T-helper 1 cell treated with Interleukin-12 subunit alpha and Interleukin-12 subunit beta and Interleukin-4 antibody, amounts not matched to agents 30 ng/mL and 1 ng/mL, for 36 hours (primary cell): ENCODE results near the gene PRLR. TPM values are rescaled to one million over a fixed set of nuclear protein-coding genes. Genes with fewer than 3 reads are reported as not detected.
"Not testable (repeated sequence)": the region's sequence is repeated elsewhere in the genome, so short reads cannot be mapped to it uniquely, and the experiment has no call there.

Experiments used
- intact Hi-C: fragments of 100-400 bp; cut with micrococcal nuclease; formaldehyde crosslinking; loops from one replicate; pipeline ENCODE4 v1.15.1; 2024
- total RNA-seq: library from RNA; stranded (reverse); gene quantifications from 2 replicates; pipeline ENCODE4 v1.2.3, GENCODE V29; 2022

Gene PRLR
- total RNA-seq, 1 donor from 2014 or later = not detected

DNA sequence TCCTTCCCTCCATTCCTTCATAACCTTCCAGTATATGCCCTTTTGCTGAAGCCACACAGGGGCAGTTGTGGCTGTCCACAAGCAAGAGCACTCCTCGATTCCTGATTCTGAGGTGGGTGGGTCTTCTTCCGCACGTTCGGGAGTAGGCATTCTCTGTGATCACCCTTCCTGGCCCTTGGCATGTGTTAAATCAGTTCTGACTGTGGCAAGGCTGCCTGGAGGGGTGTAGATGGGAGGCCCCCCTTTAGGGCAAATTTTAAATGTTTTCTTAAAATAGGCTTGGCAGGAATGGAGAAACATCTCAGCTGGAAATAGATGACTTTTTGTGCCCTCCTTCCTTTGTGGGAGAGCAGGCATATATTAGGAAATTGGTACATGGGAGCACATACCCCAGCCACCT, 185.6 kb downstream of the PRLR start:
- intact Hi-C loops = no loop called here

DNA sequence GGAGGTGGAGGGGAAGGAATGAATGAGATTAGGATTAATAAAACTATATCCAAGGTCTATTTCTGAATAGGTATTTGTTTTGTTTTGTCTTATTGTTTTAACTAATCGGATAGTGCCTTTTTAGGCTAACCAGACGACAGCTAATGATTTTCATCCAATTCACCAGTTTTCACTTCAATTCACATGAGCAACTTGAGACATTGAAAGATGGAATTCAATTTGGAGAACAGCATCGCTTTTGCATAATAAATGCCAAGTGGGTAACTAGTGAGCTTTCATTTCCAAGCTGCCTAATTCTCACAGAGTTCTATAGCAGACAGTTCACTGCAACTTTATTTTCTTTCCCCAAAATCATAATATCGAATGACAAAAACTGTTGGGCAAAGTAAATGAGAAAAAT, 187.5 kb downstream of the PRLR start:
- intact Hi-C loops = no loop called here

DNA sequence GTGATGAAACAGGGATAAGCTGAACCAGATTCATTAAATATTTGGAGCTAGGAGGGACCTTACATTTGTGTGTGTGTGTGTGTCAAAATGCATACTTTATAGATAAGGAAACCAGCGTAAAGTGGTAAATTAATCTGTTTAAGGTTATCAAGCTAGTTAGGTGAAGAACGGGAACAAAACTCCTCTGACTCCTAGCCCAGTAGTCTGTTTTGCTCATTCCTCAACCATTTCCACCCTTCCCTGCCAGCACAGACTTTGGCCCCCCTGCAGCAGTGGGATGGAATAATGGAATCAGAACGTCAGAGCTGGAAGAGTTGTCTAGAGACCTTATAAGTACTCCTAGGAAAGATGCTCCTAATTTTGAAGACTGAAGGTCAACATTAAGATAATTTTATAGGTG, 189.0 kb downstream of the PRLR start:
- intact Hi-C loops = no loop called here

DNA sequence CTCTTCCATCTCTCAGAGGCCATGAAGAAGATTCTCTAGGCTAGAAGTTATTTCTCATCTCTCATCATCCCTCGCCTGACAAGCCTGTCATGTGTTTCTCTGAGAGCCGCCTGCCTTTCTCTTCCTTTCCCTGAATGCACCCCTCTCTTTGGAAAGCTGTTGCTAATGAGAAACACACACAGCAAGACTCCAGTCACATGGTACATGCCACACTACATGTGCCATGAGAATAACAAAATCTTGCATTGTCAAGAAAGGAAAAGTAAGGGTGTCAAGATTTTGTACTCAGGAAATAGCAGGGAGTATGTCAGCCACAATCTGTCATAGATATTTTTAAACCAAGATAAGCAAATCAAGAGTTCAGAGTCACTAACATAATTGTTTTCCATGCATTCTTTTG, 191.4 kb downstream of the PRLR start:
- intact Hi-C loops = no loop called here

DNA sequence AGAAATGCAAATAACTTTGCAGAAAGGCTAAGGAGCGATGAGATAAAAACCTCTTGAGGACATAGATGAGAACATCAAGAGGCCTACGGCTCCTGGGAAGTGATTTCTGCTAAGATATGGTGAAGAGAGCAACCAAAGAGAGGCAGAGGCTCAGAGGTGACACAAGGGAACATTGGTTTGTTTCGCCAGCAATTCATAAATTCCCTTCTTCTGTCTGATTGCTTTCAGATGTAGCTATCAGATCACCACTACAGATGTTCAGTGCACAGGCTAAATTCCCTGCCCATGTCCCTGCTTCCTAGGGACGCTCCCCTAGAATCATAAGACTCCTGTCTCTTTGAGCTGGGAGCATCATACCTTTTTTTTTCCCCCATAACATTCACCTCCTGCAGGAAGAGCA, 193.8 kb downstream of the PRLR start:
- intact Hi-C loops = no loop called here

DNA sequence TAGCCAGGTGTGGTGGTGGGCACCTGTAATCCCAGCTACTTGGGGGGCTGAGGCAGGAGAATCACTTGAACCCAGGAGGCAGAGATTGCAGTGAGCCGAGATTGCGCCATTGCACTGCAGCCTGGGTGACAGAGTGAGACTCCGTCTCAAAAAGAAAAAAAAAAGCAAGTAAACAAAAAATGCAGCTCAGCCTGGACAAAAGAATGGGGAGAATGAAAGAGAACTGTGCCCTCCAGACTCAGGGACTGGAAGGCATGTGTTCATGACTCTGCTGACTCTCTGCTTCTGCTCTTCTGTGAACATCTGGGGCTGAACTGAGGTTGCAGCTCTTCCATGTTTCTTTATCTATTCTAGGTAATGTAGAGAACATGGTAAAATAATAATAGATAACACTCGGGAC, 194.4 kb downstream of the PRLR start:
- intact Hi-C loops = not testable (repeated sequence)

DNA sequence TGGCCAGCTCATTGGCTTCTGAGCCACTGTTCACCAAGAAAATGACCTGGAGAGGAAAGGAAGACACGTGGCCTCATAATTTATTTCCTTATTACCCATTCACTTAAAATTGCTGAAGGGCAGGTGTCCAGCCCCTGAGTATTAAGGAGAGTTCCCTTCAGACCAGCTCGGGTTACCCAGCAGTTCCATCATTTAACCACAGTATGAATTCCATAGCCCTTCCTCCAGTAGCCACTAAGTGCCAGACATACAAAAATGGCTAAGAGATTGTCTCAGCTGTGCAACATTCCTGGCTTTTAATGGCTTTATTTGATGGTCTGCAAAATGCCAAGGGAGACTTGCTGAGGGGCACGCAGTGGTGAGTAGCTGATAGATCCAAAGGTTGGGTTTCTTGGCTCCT, 195.0 kb downstream of the PRLR start:
- intact Hi-C loops = no loop called here

DNA sequence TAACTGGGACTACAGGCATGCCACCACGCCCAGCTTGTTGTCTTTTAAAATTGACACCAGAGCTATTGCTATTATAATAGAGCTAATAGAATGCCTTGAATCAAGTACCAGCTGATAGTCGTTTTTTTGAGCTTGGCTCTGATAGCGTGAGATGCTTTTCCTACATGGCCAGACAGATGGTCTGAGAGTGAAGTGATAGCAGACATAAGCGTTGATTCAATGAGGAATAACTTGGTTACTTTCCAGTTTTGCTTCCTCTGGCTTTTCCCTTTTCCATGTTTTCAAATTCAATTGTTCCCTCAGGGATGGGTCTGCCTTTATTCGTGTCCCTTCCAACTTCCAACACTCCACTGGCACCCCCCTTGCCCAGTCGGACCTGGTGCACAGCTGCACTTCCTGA, 197.9 kb downstream of the PRLR start:
- intact Hi-C loops = no loop called here

DNA sequence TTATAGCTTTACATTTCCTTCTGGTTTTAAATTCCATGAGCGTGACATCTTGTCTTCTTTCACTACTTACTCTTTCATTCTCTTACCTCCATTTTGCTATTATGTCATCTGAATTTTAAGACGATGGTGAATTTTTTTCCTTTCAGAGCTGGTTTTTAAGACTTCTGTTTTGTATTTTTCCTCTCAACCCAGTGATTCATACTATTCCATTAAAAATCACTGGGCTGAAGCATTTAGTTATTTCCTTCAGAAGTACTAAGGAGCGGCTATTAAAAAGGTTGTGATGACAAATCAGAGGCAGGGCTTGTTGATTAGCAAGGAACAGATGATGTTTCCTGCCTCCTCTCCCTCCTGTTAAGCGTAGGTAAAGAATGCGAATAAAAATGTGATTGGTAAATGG, 199.0 kb downstream of the PRLR start:
- intact Hi-C loops = no loop called here

DNA sequence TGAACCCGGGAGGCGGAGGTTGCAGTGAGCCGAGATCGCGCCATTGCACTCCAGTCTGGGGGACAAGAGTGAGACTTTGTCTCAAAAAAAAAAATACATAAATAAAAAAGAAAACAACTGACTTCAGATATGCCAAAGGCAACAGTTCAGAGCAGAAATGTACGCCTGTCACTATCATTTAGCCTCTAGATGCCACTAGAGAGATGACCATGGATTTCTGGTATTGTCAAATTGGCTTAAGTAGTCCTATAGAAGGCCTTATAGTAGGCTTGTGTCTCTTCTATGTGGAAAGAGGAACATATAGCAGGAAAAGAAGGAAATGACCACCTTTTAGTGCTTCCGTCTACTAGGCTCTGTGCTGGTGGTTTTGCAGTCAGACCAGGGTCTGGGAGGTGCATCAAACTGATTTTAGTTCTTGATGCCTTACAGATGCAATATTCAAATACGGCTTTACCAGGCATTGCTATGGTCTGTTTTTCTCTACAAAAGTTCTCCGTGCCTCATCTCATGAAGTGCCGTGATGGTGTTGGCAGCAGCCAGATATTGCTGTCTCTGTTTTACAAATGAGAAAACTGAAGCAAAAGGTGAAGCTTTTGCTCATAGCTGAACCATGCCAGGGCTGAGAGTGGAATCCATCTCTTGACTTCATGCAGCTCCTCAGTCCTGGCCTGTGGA, 199.7 kb downstream of the PRLR start:
- intact Hi-C loops = no loop called here

DNA sequence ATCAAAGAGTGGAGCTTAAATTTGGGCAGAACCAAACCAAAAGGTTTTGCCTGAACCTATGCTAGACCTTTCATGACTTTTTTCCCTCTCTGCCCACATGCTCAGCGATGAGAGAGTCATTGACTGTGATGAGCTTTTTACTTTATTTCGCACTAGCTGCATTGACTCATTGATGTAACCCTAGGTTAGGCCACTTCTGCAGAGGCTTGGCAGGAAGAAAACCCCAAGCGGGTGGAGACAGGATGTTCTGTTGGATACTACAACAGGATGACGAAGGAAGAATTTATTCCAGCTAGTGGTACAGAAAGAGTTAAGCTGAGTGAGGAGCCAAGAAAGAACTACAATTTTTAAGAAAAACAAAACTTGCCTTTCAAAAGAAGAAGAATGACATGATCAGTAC, 201.0 kb downstream of the PRLR start:
- intact Hi-C loops = no loop called here

DNA sequence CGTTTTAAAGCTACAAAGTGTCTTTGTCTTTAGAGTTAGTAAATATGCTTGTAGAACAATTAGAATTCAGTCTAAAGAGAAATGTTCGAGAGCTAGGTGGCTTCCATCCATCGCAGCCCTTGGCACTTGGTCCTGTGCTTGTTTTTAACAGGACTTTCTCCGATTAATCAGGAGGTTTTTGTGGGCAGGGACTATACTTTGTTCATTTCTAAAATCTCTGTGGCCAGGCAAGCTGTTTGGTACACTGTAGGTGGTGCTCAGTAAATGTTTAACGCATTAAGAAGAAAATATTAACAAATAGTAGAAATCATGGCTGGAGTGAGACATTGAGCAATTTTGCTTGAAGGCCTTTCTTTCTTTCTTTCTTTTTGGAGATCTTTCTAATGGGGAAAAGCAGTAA, 203.3 kb downstream of the PRLR start:
- intact Hi-C loops = no loop called here

DNA sequence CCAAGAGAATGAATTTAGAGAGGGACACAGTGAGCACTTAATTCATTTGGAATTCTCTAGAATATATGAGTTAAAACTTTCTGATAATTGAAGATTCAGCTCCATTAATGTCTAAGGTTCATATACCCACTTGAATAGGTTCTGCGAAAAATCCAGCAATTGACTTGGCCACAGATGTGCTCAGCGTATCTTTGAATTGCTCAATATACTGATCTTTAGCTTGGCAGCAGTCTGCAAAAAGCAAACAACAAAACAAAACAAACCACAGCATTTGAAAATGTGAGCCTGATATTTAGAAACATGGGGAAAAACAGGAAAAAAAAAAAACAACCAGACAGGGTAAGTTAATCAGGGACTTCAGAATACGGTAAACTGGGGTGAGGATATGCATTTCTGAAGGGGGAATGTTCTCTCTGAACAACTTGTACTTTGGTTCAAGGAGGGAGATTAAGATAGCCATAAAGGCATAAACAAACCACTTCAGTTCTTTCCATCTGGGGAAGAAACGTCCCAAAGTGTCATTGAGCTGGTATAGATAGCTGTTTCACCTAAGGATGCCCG, 203.9 kb downstream of the PRLR start:
- intact Hi-C loops = no loop called here

DNA sequence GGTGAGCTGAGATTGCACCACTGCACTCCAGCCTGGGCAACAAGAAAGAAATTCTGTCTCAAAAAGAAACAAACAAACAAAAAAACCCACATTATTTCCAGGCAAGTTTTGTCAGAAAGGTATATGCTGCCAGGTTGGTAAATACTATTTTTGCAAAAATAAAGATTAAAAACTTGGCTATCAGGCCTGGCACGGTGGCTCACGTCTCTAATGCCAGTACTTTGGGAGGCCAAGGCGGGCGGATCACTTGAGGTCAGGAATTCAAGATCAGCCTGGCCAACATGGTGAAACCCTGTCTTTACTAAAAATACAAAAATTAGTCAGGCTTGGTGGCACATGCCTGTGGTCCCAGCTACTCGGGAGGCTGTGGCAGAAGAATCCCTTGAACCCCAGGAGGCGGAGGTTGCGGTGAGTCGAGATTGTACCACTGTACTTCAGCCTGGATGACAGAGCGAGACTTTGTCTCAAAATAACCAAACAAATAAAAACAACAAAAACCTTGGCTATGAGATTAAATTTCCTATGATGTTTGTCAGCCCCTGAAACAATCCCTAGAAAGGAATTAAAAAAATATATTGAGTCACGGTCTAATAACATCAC, 205.3 kb downstream of the PRLR start:
- intact Hi-C loops = no loop called here

DNA sequence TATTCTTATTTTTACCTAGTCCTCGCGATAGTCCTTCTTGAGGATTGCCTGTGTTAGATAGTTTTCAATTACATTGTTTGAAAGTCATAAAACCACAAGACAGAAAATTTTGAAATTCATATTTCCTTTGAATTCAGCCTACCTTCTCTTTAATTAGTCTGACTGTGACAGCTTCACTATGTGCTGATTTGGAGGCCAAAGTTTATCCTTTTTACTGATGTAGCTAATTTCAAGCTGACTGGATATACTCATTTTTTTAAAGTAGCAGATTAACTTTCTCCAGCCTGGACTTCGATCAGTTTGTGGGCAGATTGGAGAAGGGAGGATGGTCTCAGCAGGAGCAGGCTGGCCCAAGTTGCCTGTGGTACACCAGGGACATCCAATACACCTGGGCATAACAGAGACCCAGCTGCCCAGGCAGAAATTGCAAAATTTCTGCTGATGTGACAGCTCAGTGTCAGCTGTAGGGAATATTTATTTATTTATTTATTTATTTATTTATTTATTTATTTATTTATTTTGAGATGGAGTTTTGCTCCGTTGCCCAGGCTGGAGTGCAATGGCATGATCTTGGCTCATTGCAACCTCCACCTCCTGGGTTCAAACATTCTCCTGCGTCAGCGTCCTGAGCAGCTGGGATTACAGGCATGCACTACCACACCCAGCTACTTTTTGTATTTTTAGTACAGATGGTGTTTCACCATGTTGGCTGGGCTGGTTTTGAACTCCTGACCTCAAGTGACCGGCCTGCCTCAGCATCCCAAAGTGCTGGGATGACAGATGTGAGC, 206.7 kb downstream of the PRLR start:
- intact Hi-C loops = no loop called here

DNA sequence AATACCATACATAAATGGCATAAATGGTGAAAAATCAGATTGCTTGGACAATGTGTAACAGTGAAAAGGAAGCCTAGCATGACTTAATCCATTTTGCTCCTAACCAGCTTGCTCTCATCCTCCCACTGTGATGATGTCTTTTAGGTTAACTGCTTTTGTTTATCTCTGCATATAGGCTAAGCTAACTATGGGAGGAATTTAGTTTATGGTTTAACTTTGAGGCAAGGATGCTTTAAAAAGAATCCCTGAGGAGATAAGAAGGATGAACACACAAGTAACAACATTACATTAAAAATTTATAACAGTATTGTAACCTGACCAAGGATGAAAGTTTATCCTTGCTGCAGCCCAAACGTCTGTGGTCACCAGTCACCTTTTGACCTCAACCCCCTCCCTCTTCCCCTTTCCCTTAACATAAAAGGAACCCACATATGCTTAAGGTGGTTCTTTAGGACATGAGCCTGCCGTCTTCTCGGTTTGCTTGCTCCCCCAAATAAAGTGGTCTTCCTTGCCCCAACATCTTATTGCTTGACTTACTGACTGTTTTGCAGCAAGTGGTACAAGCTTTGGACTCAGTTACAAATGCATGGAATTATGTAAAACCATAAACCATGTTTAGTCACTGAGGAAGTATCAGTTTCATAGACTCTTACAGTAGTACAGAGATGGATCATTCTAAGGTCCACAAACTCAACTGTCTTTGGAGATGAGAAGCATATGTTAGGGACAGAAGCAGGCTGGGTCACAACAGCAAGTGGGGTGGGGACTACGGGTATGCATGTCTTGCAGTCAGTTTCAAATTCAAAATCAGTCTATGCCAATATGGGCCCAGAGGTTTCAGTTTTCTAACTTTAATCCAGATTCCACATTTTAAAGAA, 213.9 kb downstream of the PRLR start:
- intact Hi-C loops = no loop called here

DNA sequence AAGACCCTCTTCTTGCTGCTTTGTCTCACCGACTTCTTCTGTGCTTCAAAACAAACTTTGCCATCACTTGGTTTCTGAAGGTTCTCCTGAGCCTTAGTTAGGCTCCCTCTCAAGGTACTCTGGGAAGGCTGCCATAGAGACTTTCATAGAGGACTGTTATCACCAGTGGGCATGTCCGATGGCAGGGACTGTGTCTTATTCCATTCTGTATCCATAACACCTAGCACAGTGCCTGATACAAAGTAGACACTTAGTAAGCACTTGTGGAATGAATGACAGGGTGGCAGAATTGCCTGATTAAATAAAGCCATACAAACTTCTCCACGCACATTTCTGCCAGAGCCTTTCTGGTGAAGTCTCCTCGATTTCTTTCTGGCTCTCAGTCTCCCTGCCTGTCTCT, 215.2 kb downstream of the PRLR start:
- intact Hi-C loops = no loop called here

DNA sequence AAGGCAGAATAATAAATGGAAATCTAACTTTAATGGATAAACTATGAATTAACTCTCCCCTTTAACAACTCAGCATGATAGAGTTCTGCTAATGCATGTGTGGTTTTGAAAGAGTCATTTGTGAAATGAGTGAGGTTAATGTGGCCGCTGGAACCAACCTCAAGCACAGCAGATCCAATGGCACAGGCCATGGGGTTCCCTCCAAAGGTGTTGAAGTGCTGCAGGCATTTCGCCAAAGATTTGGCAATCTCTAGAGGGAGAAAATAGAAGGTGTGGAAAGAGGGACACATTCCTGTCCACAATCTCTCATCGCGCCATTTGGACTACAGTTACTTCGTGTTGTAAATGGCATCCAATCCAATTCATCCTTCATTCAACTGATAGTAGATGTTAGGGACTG, 217.5 kb downstream of the PRLR start:
- intact Hi-C loops = no loop called here

DNA sequence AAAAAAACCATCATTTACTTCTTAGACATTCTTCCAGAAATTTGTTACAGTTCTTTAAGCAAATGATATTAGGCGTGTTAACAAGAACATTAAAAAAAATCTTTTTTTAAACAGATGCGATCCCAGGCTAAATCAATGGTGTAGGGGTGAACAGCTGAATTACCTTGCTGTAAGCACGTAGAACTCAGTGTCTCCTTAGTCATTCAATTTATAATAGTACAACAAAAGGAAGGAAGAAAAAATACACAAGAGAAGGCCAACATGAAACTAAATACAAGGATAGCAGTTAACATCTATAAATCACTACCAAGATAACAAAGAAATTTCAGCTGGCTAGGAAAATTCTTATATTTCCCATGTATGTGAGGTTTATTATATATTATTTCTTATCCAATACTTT, 217.9 kb downstream of the PRLR start:
- intact Hi-C loops = no loop called here

DNA sequence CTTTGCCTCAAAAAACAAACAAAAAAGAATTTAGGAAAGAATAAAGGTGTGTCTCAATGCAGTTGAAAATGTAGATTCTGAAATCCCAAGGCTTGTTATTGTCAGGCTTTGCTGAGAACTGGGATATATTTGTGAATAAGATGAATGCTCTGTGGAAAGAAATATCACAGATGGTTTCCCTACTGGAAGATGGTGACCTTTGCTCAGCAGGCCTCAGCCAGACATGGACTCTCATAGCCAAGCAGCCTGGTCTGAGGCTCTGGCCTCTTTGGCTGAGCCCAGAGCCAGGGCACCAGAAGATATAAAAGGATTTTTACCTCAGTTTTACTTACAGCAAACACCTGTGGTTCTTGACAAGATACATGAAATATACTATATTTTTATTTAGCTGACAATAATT, 219.6 kb downstream of the PRLR start:
- intact Hi-C loops = no loop called here

DNA sequence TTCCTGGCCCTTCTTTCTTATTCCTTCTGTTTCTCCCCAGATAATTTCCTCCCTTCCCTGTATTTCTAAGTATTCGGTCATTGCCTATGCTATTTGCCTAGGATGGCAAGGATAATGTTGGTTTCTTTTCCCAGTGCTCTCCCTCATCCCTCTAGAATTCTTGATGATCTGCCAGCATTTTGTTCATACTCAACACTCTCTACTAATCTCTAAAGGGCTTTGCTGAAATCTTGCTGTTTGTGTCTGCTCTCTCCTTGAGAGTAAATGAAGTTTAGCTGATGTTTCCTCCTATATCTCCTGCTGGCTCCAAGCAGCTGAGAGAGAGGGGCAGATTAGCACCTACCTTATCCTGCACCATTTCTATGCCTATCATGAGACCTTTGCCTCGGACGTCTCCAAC, 220.6 kb downstream of the PRLR start:
- intact Hi-C loops = no loop called here

DNA sequence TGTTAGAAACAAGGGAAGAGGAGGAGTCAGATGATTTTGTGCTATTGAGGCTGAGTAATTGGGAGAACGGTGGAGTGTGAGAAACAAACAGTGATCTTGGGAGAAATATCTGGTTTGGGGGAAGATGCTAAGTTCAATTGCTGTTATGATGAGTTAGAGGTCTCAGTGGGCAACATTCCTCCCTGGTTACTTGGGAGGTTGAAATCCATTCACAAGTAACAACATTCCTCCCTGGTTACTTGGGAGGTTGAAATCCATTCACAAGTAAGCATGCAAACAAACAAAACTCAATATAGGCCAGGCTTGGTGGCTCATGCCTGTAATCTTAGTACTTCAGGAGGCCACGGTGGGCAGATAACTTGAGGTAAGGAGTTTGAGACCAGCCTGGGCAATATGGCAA, 221.3 kb downstream of the PRLR start:
- intact Hi-C loops = no loop called here
